Measurements from ENCODE around the gene CCDC183.

DNA sequence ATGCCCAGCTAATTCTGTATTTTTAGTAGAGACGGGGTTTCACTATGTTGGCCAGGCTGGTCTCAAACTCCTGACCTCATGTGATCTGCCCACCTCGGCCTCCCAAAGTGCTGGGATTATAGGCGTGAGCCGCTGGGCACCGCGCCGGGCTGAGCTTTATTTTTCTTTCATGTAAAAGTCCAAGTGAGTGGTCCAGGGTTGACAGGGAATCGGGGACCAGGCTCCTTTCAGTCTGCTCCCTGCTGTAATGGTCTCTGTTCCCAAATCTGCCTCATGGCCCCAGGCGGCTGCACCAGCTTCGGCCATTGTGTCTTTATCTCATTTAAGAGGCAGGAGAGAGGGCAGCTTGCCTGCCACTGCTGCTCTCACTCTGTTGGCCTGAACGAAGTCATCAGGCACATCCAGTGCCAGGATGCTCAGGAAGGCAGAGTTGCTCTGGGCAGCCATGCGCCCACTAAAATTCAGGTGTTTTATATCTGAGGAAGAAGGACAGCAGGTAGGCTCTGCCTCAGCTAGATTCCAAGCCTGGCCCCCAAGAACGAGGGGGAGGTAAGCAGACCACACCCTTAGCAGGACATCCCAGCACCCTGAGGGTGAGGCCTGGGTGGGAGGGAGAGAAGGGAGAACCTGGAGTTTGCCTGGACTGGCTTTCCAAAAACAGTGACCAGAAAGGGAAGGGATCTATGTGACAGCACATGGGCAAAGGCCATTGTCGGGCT lies 1.7 kb upstream of the CCDC183 start:
- TF ChIP-seq POLR2A (IDR thresholded peaks at IDR 0.05), result no peak
- TF ChIP-seq, protein P1, sequence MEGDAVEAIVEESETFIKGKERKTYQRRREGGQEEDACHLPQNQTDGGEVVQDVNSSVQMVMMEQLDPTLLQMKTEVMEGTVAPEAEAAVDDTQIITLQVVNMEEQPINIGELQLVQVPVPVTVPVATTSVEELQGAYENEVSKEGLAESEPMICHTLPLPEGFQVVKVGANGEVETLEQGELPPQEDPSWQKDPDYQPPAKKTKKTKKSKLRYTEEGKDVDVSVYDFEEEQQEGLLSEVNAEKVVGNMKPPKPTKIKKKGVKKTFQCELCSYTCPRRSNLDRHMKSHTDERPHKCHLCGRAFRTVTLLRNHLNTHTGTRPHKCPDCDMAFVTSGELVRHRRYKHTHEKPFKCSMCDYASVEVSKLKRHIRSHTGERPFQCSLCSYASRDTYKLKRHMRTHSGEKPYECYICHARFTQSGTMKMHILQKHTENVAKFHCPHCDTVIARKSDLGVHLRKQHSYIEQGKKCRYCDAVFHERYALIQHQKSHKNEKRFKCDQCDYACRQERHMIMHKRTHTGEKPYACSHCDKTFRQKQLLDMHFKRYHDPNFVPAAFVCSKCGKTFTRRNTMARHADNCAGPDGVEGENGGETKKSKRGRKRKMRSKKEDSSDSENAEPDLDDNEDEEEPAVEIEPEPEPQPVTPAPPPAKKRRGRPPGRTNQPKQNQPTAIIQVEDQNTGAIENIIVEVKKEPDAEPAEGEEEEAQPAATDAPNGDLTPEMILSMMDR (IDR thresholded peaks at IDR 0.05), result no peak
- no peak for TF ChIP-seq EP300 (IDR thresholded peaks at IDR 0.05)
- no peak for TF ChIP-seq POLR2AphosphoS5 (IDR thresholded peaks at IDR 0.05)

Data from gastroesophageal sphincter (tissue), 3 donors.